Caki2 (cell line): ENCODE data around the gene XYLT2. TPM values are rescaled to one million over a fixed set of nuclear protein-coding genes. Genes with fewer than 3 reads are reported as not detected.
"Not testable (repeated sequence)": the region's sequence is repeated elsewhere in the genome, so short reads cannot be mapped to it uniquely, and the experiment has no call there.

Experiments
- DNase-seq: peaks from one replicate; pipeline ENCODE4 v3.0.0-alpha.2; 2015; ENCODE audit warnings: low read depth
- in situ Hi-C: cut with HindIII; loops from 2 replicates; pipeline ENCODE4 v1.10.0; 2016; ENCODE audit warnings: low sequenced_read_pairs, low pct_unique_long_range_greater_than_20kb, mixed read lengths
- total RNA-seq: library from RNA; depleted of rRNA; stranded (reverse); fragments of >200 nt; shearing (Covaris generic); gene quantifications from 2 replicates; pipeline ENCODE4 v1.2.3, GENCODE V29; 2014; ENCODE audit warnings: low replicate concordance; rRNA removed

Gene XYLT2
- total RNA-seq, 1 experiment from 2014 or later = 39.4 TPM

GRCh38 chr17:50405351-50405750 is 59.4 kb downstream of the XYLT2 start:
- DNase-seq, in situ Hi-C loops: not testable (repeated sequence)

DNA sequence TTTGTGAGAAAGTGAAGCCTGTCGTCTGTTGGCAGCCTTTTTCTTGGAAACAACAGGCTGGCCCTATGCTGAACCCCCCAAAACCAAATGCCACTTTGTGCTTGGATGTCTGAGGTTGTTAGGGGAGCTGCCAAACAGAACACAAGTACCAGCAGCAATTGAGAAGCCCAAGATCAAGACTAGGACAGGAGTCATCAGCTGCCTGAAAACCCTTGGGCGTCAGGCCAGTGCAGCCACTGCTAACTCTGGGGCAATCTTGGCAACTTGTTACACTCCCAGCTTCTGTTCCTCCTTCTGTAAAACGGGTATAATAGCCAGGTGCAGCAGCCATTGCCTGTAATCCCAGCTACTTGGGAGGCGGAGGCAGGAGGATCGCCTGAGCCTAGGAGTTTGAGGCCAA is 60.7 kb downstream of the XYLT2 start:
- in situ Hi-C loops = no loop called here
- no peak for DNase-seq

DNA sequence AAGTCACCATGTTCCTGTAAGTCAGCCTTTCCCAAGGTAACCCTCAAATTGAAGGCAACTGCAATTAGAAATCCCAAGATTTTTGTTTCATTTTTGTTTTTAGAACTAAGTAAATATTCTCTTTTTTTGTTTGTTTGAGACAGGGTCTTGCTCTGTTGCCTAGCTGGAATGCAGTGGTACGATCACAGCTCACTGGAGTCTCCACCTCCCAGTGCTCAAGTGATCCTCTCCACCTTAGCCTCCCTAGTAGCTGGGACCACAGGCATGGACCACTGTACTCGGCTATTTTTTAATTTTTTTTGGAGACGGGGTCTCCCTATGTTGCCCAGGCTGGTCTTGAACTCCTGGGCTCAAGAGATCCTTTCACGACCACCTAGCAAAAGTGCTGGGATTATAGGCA is 62.0 kb downstream of the XYLT2 start:
- no peak for DNase-seq
- in situ Hi-C loops = no loop called here

Other genes with a start within 250 kb of the XYLT2 start
- 0.07 and 0.26 TPM in 2 replicates for gene SAMD14, start 216.0 kb upstream of the XYLT2 start, total RNA-seq
- gene PPP1R9B, start 195.4 kb upstream of the XYLT2 start, total RNA-seq = 31.5 and 34.7 TPM in 2 replicates
- not detected in 2 replicates for gene SGCA, start 180.1 kb upstream of the XYLT2 start, total RNA-seq
- gene COL1A1, start 144.5 kb upstream of the XYLT2 start, total RNA-seq = 4.6 and 25.0 TPM in 2 replicates
- gene TMEM92, start 71.7 kb upstream of the XYLT2 start, total RNA-seq = 0.44 and 1.9 TPM in 2 replicates
- gene MRPL27, start 27.1 kb downstream of the XYLT2 start, total RNA-seq = 62.3 and 126 TPM in 2 replicates
- 16.9 and 19.0 TPM in 2 replicates for gene EME1, start 27.1 kb downstream of the XYLT2 start, total RNA-seq
- gene LRRC59, start 51.4 kb downstream of the XYLT2 start, total RNA-seq = 250 and 251 TPM in 2 replicates
- 33.1 and 62.2 TPM in 2 replicates for gene ACSF2, start 80.1 kb downstream of the XYLT2 start, total RNA-seq
- gene CHAD, start 122.8 kb downstream of the XYLT2 start, total RNA-seq = not detected in 2 replicates
- 31.4 and 41.4 TPM in 2 replicates for gene RSAD1, start 132.7 kb downstream of the XYLT2 start, total RNA-seq
- 1.1 and 9.3 TPM in 2 replicates for gene MYCBPAP, start 162.3 kb downstream of the XYLT2 start, total RNA-seq
- 0.07 and 0.32 TPM in 2 replicates for gene EPN3, start 186.6 kb downstream of the XYLT2 start, total RNA-seq
- 138 and 140 TPM in 2 replicates for gene SPATA20, start 201.0 kb downstream of the XYLT2 start, total RNA-seq
- 0.35 and 3.3 TPM in 2 replicates for gene CACNA1G, start 214.6 kb downstream of the XYLT2 start, total RNA-seq